ENCODE measurements around the gene PDE1C.

The PDE1C gene

DNA sequence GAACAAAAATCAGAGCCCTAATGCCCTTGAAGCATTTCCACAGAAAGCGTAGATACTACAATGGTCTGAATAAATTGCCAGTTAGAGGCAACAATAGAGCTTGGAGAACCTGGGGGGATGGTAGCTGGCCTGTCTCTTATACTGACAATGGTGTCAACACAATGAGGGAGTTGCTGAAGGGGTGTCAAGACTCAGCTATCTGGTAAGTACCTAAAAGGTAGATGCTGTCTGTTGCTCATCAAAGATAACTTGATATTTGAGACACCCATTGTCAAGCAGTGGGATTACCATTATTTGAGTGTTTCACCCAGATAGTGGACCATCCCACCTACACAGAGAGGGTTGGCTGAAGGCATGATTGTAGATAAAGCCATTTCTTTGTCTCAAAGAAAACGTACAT, 72.8 kb downstream of the PDE1C start:
- Mint-ChIP-seq H3K27ac (ENCODE audit: low read depth) (no peak overlapping the region), H3K4me1 (no peaks in the 10 kb centered on the region), H3K36me3 (ENCODE audit: insufficient read depth) (no peaks in the 10 kb centered on the region), H3K27me3 (no peaks in the 10 kb centered on the region), H3K9me3 (peaks cover 12% of the 10 kb centered on the region), H3K4me3 (no peak overlapping the region)
- DNase-seq (ENCODE audit: low spot score in 2 of 2) (no peak), ATAC-seq (replicated peaks; ENCODE audit: extremely low read depth, poor library complexity, severe bottlenecking) (no peak)

DNA sequence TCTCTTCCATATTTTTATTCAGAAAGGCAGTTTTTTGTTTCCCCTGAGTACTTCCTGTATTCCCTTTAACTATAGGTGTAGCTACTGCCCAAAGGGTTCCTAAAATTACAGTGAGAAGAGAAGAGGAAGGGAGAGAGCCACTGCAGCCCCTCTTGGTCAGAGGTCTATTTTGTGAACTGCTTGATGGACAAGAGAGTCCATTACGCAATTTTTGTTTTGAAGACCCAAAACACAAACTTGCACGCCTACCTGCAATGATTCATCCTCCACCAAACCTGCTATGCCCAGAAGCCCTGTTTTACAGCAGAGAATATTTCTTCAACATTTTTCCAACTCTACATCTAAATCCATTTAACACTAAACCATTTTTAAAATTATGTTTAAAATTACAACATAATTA, 75.1 kb downstream of the PDE1C start:
- DNase-seq (ENCODE audit: low spot score in 2 of 2) (no peak), ATAC-seq (replicated peaks; ENCODE audit: extremely low read depth, poor library complexity, severe bottlenecking) (no peak)
- Mint-ChIP-seq H3K27ac (ENCODE audit: low read depth) (no peak overlapping the region), H3K4me3 (no peak overlapping the region), H3K9me3 (peaks cover 17% of the 10 kb centered on the region), H3K27me3 (no peaks in the 10 kb centered on the region), H3K36me3 (ENCODE audit: insufficient read depth) (no peaks in the 10 kb centered on the region), H3K4me1 (no peaks in the 10 kb centered on the region)

- Mint-ChIP-seq H3K36me3 (ENCODE audit: insufficient read depth) (no peaks in the 10 kb centered on the region), H3K27me3 (no peaks in the 10 kb centered on the region), H3K4me3 (no peak overlapping the region), H3K9me3 (peaks cover 16% of the 10 kb centered on the region), H3K27ac (ENCODE audit: low read depth) (no peak overlapping the region), H3K4me1 (no peaks in the 10 kb centered on the region)
- no peak for DNase-seq (ENCODE audit: low spot score in 2 of 2)
- no peak for ATAC-seq (replicated peaks; ENCODE audit: extremely low read depth, poor library complexity, severe bottlenecking)
These were observed 78.4 kb downstream of the PDE1C start for GRCh38 chr7:31991846-31992245.

DNA sequence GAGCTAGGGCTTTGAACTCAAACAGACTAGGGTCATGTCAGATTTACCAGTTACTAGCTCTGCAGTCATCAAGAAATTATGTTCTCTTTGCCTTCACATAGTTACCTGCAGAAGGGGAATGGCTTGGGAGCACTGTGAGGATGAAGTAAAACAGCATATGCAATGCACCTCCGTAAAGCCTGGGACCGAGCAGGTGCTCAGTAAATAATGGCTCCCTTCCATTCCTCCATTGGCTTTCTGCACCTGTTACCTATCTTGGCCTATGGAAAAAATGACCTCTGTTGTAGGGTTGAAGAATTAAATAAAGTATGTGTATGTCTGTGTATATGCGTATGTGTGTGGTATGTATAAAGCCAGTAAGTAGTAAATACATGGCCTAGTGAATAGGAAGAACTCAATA, 78.8 kb downstream of the PDE1C start:
- Mint-ChIP-seq H3K4me1 (no peaks in the 10 kb centered on the region), H3K36me3 (ENCODE audit: insufficient read depth) (no peaks in the 10 kb centered on the region), H3K4me3 (no peak overlapping the region), H3K27me3 (no peaks in the 10 kb centered on the region), H3K9me3 (peaks cover 17% of the 10 kb centered on the region), H3K27ac (ENCODE audit: low read depth) (no peak overlapping the region)
- DNase-seq (ENCODE audit: low spot score in 2 of 2) = no peak
- no peak for ATAC-seq (replicated peaks; ENCODE audit: extremely low read depth, poor library complexity, severe bottlenecking)

- H3K36me3 Mint-ChIP-seq (ENCODE audit: insufficient read depth) = no peaks in the 10 kb centered on the region
- ATAC-seq (replicated peaks; ENCODE audit: extremely low read depth, poor library complexity, severe bottlenecking) (no peak), DNase-seq (ENCODE audit: low spot score in 2 of 2) (no peak)
- H3K9me3 Mint-ChIP-seq = peaks cover 31% of the 10 kb centered on the region
- H3K27ac Mint-ChIP-seq (ENCODE audit: low read depth) = no peak overlapping the region
- H3K27me3 Mint-ChIP-seq = no peaks in the 10 kb centered on the region
- H3K4me1 Mint-ChIP-seq = no peaks in the 10 kb centered on the region
- no peak overlapping the region for H3K4me3 Mint-ChIP-seq
These were observed 83.2 kb downstream of the PDE1C start for GRCh38 chr7:31986878-31987518.

- Mint-ChIP-seq H3K27me3 (no peaks in the 10 kb centered on the region), H3K27ac (ENCODE audit: low read depth) (no peak overlapping the region)
- ATAC-seq (replicated peaks; ENCODE audit: extremely low read depth, poor library complexity, severe bottlenecking) = no peak
These were observed 87.2 kb downstream of the PDE1C start for GRCh38 chr7:31982962-31983361.

GRCh38 chr7:31981874-31982390, 88.3 kb downstream of the PDE1C start:
- DNase-seq (ENCODE audit: low spot score in 2 of 2) = no peak
- ATAC-seq (replicated peaks; ENCODE audit: extremely low read depth, poor library complexity, severe bottlenecking) = no peak

More at GRCh38 chr7:31982962-31983361, 87.2 kb downstream of the PDE1C start:
- H3K4me3 Mint-ChIP-seq = no peak overlapping the region
- peaks cover 19% of the 10 kb centered on the region for H3K9me3 Mint-ChIP-seq
- no peaks in the 10 kb centered on the region for H3K4me1 Mint-ChIP-seq
- H3K36me3 Mint-ChIP-seq (ENCODE audit: insufficient read depth) = no peaks in the 10 kb centered on the region
- DNase-seq (ENCODE audit: low spot score in 2 of 2) = no peak

DNA sequence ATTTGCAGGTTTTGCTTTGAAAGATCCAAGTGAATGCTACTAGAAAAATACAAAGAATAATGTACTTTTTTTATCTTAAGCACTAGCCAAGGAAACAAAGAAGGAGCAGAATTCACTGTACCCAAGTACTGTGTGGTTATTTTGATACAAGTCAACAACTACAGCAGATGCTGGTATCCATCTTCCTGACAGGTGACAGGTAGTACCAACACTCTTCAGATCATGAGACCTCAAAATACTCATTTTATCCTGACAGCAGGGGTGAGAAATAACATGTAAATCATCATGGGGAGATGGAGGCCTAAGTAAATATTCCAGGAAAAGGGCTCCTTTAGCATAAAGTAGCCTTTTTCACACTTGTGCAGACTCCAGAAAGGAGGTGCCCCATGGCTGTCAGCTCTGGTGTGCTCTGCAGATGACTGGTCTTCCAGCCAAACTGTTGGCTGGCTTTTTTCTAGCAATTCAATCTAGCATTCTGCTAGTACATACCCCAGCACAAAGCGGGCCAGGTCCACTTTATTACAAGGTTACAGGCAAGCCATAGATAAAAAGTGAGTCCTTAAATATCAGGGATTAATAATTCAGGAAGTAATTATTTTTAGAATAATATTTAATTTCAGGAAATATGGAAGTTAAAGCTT, 90.4 kb downstream of the PDE1C start:
- no peak for DNase-seq (ENCODE audit: low spot score in 2 of 2)
- H3K9me3 Mint-ChIP-seq = peaks cover 10% of the 10 kb centered on the region

More at GRCh38 chr7:31981874-31982390, 88.3 kb downstream of the PDE1C start:
- no peaks in the 10 kb centered on the region for H3K4me1 Mint-ChIP-seq
- no peaks in the 10 kb centered on the region for H3K36me3 Mint-ChIP-seq (ENCODE audit: insufficient read depth)
- H3K4me3 Mint-ChIP-seq = no peak overlapping the region
- no peaks in the 10 kb centered on the region for H3K27me3 Mint-ChIP-seq
- peaks cover 19% of the 10 kb centered on the region for H3K9me3 Mint-ChIP-seq
- no peak overlapping the region for H3K27ac Mint-ChIP-seq (ENCODE audit: low read depth)

DNA sequence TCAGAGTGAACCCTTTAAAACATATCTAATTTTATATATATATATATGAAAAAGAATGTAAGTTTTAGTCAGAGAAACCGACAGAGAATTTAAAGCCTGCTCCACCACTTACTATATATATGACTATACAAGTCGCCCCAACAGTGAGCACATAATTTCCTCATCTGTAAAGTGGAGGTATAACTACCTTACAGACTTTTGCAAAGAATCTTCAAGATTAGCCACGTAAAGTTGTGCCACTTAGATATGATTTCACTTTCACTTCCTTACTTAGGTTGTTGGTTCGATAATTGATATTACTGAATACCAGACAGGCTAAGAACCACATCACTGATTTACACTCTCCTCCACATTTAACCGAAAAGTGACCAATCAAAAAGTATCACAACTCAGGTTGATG, 94.7 kb downstream of the PDE1C start:
- Mint-ChIP-seq H3K27me3 (no peaks in the 10 kb centered on the region), H3K36me3 (ENCODE audit: insufficient read depth) (no peaks in the 10 kb centered on the region), H3K4me3 (no peak overlapping the region), H3K9me3 (no peaks in the 10 kb centered on the region), H3K4me1 (no peaks in the 10 kb centered on the region), H3K27ac (ENCODE audit: low read depth) (no peak overlapping the region)
- DNase-seq (ENCODE audit: low spot score in 2 of 2) = no peak
- ATAC-seq (replicated peaks; ENCODE audit: extremely low read depth, poor library complexity, severe bottlenecking) = no peak

More for the DNA sequence above, 90.4 kb downstream of the PDE1C start:
- Mint-ChIP-seq H3K27me3 (no peaks in the 10 kb centered on the region), H3K27ac (ENCODE audit: low read depth) (no peak overlapping the region), H3K36me3 (ENCODE audit: insufficient read depth) (no peaks in the 10 kb centered on the region), H3K4me3 (no peak overlapping the region), H3K4me1 (no peaks in the 10 kb centered on the region)
- no peak for ATAC-seq (replicated peaks; ENCODE audit: extremely low read depth, poor library complexity, severe bottlenecking)

DNA sequence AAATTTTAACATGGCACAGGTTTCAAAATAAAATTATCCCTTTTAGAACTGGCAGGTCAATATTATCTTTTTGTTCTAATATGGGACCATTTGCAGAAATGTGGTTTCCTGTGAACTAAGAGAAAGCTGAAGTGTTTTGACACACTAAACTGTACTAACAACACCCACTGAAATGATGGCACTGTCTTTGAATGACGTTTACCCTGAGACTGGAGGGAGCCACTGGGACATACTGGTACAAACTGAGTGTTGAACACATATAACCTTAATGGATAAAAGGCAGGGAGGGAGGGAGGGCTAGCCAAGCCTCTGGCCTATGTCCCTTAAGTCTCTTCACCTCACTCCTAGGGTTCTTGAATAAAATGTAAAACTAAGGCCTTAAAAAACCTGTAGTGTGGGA, 95.9 kb downstream of the PDE1C start:
- no peaks in the 10 kb centered on the region for H3K27me3 Mint-ChIP-seq
- no peaks in the 10 kb centered on the region for H3K9me3 Mint-ChIP-seq
- no peak overlapping the region for H3K27ac Mint-ChIP-seq (ENCODE audit: low read depth)
- H3K4me3 Mint-ChIP-seq = no peak overlapping the region
- DNase-seq (ENCODE audit: low spot score in 2 of 2) = no peak
- ATAC-seq (replicated peaks; ENCODE audit: extremely low read depth, poor library complexity, severe bottlenecking) = no peak
- no peaks in the 10 kb centered on the region for H3K4me1 Mint-ChIP-seq
- H3K36me3 Mint-ChIP-seq (ENCODE audit: insufficient read depth) = no peaks in the 10 kb centered on the region

DNA sequence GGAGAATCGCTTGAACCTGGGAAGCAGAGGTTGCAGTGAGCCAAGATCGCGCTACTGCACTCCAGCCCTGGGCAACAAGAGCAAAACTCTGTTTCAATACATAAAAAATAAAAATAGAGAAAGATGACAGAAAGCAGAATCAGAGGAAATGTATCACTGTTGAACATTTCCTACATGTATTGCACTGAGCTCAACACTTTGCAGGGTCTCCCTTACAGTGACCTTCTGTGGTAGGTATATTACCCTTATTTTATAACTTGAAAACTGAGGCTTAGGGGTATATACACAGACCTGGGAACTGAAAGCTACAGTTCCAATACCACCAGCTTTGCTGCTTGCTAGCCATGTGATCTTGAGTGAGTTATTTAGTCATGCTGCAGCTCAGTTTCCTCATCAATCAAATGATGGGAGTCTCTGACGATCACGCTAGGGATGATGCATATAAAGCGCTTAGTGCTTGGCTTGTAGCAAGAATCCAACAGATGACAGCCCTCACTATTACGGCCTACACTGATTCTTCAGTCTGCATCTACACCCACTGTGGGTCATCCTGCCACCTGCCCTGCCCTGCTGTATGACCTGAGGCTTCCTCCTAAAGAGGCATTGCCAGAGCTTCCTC, 99.0 kb downstream of the PDE1C start:
- ATAC-seq (replicated peaks; ENCODE audit: extremely low read depth, poor library complexity, severe bottlenecking) (no peak), DNase-seq (ENCODE audit: low spot score in 2 of 2) (no peak)
- Mint-ChIP-seq H3K9me3 (peaks cover 4% of the 10 kb centered on the region), H3K4me3 (no peak overlapping the region), H3K36me3 (ENCODE audit: insufficient read depth) (peaks cover 2% of the 10 kb centered on the region), H3K27me3 (no peaks in the 10 kb centered on the region), H3K4me1 (no peaks in the 10 kb centered on the region), H3K27ac (ENCODE audit: low read depth) (no peak overlapping the region)

- Mint-ChIP-seq H3K4me1 (no peaks in the 10 kb centered on the region), H3K27ac (ENCODE audit: low read depth) (no peak overlapping the region), H3K36me3 (ENCODE audit: insufficient read depth) (peaks cover 2% of the 10 kb centered on the region), H3K27me3 (no peaks in the 10 kb centered on the region), H3K4me3 (no peak overlapping the region), H3K9me3 (peaks cover 4% of the 10 kb centered on the region)
- ATAC-seq (replicated peaks; ENCODE audit: extremely low read depth, poor library complexity, severe bottlenecking) = no peak
- DNase-seq (ENCODE audit: low spot score in 2 of 2) = no peak
These were observed 99.7 kb downstream of the PDE1C start for GRCh38 chr7:31970501-31970900.

All from central memory CD8-positive, alpha-beta T cell (primary cell).